Activated naive CD4-positive, alpha-beta T cell treated with anti-CD3 and anti-CD28 coated beads for 36 hours (primary cell): ENCODE measurements around the gene INTS15. TPM values are rescaled to one million over a fixed set of nuclear protein-coding genes. Genes with fewer than 3 reads are reported as not detected.
"Not testable (repeated sequence)": the region's sequence is repeated elsewhere in the genome, so short reads cannot be mapped to it uniquely, and the experiment has no call there.

Experiments used
- CTCF ChIA-PET: fragments of 350-600 bp; sonication (Branson Sonifier 250); formaldehyde crosslinking; loops from one replicate; lab custom pipeline; 2021; ENCODE audit warnings: antibody characterized with exemption; lab: Charles Lee
- DNase-seq: peaks from one replicate; pipeline ENCODE4 v3.0.0-alpha.2; 2020
- H3K27ac Mint-ChIP-seq: one replicate; pipeline ENCODE4 v1.8.0; 2021; ENCODE audit warnings: mild to moderate bottlenecking, mixed read lengths
- H3K27me3 Mint-ChIP-seq: one replicate; pipeline ENCODE4 v1.8.0; 2021; ENCODE audit warnings: low read depth, mixed read lengths
- H3K36me3 Mint-ChIP-seq: one replicate; pipeline ENCODE4 v1.8.0; 2021; ENCODE audit warnings: low read depth, mixed read lengths
- H3K4me1 Mint-ChIP-seq: one replicate; pipeline ENCODE4 v1.8.0; 2021; ENCODE audit warnings: low read depth, mixed read lengths
- H3K4me3 Mint-ChIP-seq: one replicate; pipeline ENCODE4 v1.8.0; 2021; ENCODE audit warnings: mild to moderate bottlenecking, moderate library complexity, mixed read lengths
- H3K9me3 Mint-ChIP-seq: one replicate; pipeline ENCODE4 v1.8.0; 2021; ENCODE audit warnings: mixed read lengths
- intact Hi-C: fragments of 100-400 bp; cut with micrococcal nuclease; formaldehyde crosslinking; loops from one replicate; pipeline ENCODE4 v1.15.1; 2023
- total RNA-seq, 2 experiments: library from RNA; stranded (reverse); gene quantifications; one replicate each; pipeline ENCODE4 v1.2.3, GENCODE V29; 2021

Gene INTS15
- total RNA-seq, 2 experiments from 2014 or later, result 24.9 to 27.5 TPM

DNA sequence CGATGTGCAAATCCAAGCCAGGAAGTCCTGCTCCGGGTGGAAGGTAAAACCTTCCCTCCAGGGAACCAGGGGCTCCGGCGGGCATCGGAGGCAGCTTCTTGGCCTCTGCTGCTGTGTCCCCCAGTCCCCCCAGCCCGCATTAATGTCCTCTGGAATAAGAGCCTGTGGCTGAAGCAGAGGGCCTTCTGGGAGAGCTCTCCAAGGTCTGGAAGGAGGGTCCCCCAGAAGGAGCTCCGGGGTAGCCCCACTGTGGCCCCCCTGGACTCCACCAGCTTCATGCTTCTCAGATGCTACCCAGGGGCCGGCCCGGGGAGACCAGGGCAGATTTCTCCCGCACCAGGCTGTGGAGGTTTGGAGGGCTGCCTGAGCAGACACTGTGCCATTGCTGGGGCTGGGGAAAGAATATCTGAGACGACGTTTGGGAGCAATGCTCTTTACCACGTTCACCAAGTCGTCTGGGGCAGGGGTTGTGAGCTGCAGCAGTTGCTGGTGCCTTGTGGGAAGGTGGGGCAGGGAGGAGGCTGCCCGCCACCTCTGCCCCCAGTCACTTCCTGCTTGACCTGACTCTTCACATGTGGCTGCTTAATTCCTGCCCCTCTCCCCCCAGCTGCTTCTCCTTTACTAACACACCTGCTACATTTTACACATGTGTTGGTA, 33.9 kb downstream of the INTS15 start:
- DNase-seq, result peak; percentile 37
- CTCF ChIA-PET, result interaction anchor here (0.9 kb wide), 1 partner anchor 23 kb away, joined by 3 read pairs; no protein-coding TSS in a partner anchor
- no peaks in the 10 kb centered on the region for H3K27me3 Mint-ChIP-seq
- H3K4me3 Mint-ChIP-seq, result no peak overlapping the region
- H3K27ac Mint-ChIP-seq, result peak overlapping the region; percentile 71
- H3K36me3 Mint-ChIP-seq, result peaks cover 4% of the 10 kb centered on the region
- intact Hi-C loops, result no loop called here
- H3K9me3 Mint-ChIP-seq, result no peaks in the 10 kb centered on the region
- peaks cover 32% of the 10 kb centered on the region for H3K4me1 Mint-ChIP-seq

DNA sequence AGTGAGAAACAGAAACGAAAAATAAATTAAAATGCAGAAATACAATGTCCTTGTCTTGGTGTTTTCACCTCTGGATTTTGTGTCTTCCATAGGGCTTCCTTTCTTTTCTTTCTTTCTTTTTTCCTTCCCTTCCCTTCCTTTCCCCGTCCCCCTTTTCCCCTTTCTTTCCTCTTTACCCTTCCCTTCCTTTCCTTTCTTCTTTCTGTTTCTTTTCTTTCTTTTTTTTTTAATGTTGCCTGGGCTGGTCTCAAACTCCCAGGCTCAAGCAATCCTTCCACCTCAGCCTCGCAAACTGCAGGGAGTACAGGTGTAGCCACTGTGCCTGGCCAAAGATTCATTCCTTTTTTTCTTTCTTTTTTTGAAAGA, 34.4 kb downstream of the INTS15 start:
- CTCF ChIA-PET, result interaction anchor here (0.9 kb wide), 1 partner anchor 24 kb away, joined by 3 read pairs; no protein-coding TSS in a partner anchor
- peaks cover 32% of the 10 kb centered on the region for H3K4me1 Mint-ChIP-seq
- intact Hi-C loops, result no loop called here
- no peaks in the 10 kb centered on the region for H3K27me3 Mint-ChIP-seq
- H3K36me3 Mint-ChIP-seq, result peaks cover 4% of the 10 kb centered on the region
- no peak overlapping the region for H3K4me3 Mint-ChIP-seq
- H3K27ac Mint-ChIP-seq, result peak overlapping the region; percentile 71
- H3K9me3 Mint-ChIP-seq, result no peaks in the 10 kb centered on the region
- DNase-seq, result no peak

DNA sequence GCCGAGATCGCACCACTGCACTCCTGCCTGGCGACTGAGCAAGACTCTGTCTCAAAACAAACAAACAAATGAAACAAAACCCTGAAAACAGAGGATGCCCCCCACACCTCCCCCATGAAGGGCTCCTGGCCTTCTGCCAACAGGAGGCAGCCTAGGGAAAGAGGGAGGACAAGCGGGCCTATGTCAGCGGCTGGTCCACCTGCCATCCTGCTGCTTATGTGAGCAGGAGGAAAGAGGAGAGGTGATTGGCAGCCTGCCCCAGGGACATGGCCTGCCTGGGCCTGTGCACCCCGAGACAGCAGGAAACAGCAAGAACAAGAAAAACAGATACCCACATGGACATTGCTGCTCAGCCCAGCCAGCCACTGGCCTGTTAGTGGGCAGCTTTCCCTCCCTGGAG, 38.2 kb downstream of the INTS15 start:
- no peaks in the 10 kb centered on the region for H3K9me3 Mint-ChIP-seq
- peaks cover 16% of the 10 kb centered on the region for H3K4me1 Mint-ChIP-seq
- intact Hi-C loops, result no loop called here
- H3K36me3 Mint-ChIP-seq, result no peaks in the 10 kb centered on the region
- H3K4me3 Mint-ChIP-seq, result no peak overlapping the region
- DNase-seq, result no peak
- no peaks in the 10 kb centered on the region for H3K27me3 Mint-ChIP-seq
- no peak overlapping the region for H3K27ac Mint-ChIP-seq
- CTCF ChIA-PET, result no interaction called here

DNA sequence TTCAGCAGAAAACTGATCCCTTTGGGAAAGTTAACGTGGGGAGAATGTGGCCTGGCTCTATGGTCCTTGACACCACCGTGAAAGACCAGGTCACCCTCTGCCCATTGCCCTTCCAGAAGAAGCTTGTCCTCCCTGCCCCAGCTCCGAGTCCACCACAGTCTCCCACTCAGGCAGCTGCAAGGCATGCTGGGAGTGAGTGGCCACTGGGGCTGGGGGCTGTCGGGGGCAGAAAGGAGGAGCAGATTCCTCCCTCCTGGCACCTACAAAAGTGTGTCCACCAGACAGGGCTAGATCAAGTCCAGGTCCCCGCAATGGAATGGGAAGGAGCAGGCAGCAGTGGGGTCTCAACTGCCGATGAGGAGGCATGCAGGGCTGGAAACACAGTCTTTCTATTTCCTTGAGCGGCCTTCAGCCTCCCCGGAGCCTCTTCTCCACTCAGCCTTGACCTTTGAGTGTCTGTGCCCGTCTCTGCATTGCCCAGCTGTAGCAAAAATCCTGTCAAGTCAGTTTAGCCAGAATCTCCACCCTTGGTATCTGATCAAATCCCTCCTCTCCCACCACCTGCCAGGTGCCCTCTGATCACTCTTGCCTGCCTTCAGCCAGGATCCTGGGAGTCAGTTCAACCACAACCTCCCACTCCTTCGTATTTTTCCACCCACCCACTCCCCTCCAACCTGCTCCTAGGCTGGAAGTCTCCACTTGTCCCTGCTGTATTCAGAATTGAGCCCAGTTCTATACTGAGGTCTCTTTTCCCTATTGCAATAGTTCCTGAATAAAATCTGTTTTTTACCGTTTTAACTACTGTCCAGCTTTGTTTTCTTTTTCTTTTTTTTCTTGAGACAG, 40.4 kb downstream of the INTS15 start:
- no peak for DNase-seq
- Mint-ChIP-seq H3K27me3 (no peaks in the 10 kb centered on the region), H3K4me1 (peaks cover 4% of the 10 kb centered on the region), H3K27ac (no peak overlapping the region), H3K4me3 (no peak overlapping the region), H3K9me3 (peaks cover 2% of the 10 kb centered on the region), H3K36me3 (no peaks in the 10 kb centered on the region)
- CTCF ChIA-PET, result no interaction called here
- intact Hi-C loops, result no loop called here

DNA sequence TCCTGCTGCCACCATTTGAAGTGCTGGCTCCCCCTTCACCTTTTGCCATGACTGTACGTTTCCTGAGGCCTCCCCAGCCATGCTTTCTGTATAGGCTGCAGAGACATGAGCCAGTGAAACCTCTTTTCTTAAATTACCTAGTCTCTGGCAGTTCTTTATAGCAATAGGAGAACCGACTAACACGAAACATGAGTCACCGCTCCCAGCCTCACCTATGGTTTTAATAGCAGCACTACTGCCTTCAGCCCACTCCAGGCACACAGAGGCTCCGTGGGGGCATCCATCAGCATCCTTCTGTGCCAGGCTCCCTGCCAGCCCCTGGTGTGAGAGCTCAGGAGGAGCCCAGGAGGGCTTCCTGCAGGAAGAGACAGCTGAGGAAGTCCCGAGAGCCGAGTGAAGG, 41.8 kb downstream of the INTS15 start:
- Mint-ChIP-seq H3K4me3 (no peak overlapping the region), H3K9me3 (peaks cover 3% of the 10 kb centered on the region), H3K27me3 (no peaks in the 10 kb centered on the region), H3K36me3 (no peaks in the 10 kb centered on the region), H3K27ac (no peak overlapping the region), H3K4me1 (peaks cover 8% of the 10 kb centered on the region)
- CTCF ChIA-PET, result no interaction called here
- intact Hi-C loops, result no loop called here
- DNase-seq, result peak; percentile 29

DNA sequence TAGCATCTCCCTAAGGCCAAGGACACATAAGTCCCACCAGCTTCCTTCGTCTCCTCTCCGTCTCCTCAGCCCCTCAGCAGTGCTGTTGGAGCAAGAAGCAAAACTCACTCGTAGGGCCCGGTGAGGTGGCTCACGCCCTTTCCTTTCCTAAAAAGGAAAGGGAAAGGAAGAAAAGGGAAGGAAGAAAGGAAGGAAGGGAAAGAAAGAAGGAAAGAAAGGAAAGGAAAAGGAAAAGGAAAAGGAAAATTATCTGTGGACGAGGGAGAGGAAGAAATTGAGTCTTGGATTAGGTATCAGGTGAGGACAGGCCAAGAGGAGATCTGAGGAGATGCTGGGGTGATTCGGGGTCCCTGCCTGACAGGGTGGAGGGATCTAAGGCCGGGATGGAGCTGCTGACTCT, 44.2 kb downstream of the INTS15 start:
- Mint-ChIP-seq H3K4me1 (peaks cover 20% of the 10 kb centered on the region), H3K4me3 (no peak overlapping the region), H3K27me3 (no peaks in the 10 kb centered on the region), H3K36me3 (peaks cover 2% of the 10 kb centered on the region), H3K9me3 (peaks cover 3% of the 10 kb centered on the region), H3K27ac (no peak overlapping the region)
- no peak for DNase-seq
- CTCF ChIA-PET, result interaction anchor here (0.7 kb wide), 1 partner anchor 221 kb away, joined by 3 read pairs; no protein-coding TSS in a partner anchor
- intact Hi-C loops, result no loop called here

DNA sequence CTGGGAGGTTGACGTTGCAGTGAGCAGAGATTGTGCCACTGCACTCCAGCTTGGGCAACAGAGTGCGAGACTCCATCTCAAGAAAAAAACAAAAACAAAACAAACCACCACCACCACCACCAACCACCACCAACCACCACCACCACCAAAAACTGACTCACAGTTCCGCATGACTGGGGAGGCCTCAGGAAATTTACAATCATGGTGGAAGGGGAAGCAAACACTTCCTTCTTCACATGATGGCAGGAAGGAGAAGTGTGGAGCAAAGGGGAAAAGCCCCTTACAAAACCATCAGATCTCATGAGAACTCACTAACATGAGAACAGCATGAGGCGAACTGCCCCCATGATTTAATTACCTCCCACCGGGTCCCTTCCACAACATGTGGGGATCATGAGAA, 45.1 kb downstream of the INTS15 start:
- intact Hi-C loops, CTCF ChIA-PET, H3K4me3 Mint-ChIP-seq, H3K27me3 Mint-ChIP-seq, H3K27ac Mint-ChIP-seq, H3K9me3 Mint-ChIP-seq, DNase-seq: not testable (repeated sequence)
- H3K36me3 Mint-ChIP-seq, result peaks cover 12% of the 10 kb centered on the region
- peaks cover 30% of the 10 kb centered on the region for H3K4me1 Mint-ChIP-seq

DNA sequence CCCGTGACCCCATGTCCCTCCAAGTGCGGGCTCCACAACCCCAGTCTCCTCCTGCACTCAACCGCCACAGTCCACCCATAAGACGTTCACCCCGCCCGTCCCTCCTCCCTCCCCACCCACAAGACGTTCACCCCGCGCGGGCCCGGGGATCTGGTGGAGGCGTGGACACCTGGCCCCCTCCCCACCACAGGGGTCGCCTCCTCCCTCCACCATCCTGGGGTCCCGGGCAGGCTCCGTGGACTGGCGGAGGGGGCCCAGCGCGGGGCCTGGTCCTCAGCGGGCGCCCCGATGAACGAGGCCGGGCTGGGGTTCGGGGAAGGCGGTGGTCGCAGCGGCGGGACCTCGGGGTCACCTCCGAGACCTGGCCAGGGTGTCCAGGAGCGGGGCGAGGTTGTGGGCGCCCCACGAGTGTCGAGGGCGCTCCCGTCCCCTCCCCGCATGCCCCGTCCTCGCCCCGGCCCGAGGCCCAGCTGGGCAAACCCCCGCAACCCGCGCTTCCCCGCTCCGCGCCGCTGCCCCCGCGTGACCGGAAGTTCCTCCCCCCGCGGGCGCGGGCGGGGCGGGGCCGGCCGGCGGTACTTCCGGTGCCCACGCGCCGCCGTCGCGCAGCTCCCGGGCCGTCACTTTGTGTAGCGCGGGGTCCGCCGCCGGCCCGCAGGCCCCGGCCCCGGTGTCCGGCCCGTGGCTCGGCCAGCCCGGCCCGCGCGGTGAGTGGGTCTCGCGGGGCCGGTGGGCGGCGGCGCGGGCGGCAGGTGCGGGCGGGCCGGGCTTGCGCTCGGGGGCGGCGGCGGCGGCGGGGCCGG, 47.1 kb downstream of the INTS15 start, which contains the start of gene ZNF316:
TSS of gene ZNF316 (plus strand) at position 578 of the 803 bp plus-strand sequence. CDS start 5,092 bp downstream, outside the sequence.
- CTCF ChIA-PET, result interaction anchor here (0.9 kb wide), 1 partner anchor 44 kb away, joined by 5 read pairs; no protein-coding TSS in a partner anchor
- Mint-ChIP-seq H3K4me1 (peaks cover 30% of the 10 kb centered on the region), H3K9me3 (peaks cover 3% of the 10 kb centered on the region), H3K27me3 (no peaks in the 10 kb centered on the region), H3K4me3 (peak within 1 kb of the TSS; percentile 77), H3K27ac (peak within 1 kb of the TSS; percentile 79), H3K36me3 (peaks cover 23% of the 10 kb centered on the region)
- DNase-seq, result peak; percentile 43
- intact Hi-C loops, result loop anchor here (1.0 to 2.0 kb wide), 2 partner anchors 47 to 70 kb away; partner anchors contain the start of genes INTS15 and ZNF12

DNA sequence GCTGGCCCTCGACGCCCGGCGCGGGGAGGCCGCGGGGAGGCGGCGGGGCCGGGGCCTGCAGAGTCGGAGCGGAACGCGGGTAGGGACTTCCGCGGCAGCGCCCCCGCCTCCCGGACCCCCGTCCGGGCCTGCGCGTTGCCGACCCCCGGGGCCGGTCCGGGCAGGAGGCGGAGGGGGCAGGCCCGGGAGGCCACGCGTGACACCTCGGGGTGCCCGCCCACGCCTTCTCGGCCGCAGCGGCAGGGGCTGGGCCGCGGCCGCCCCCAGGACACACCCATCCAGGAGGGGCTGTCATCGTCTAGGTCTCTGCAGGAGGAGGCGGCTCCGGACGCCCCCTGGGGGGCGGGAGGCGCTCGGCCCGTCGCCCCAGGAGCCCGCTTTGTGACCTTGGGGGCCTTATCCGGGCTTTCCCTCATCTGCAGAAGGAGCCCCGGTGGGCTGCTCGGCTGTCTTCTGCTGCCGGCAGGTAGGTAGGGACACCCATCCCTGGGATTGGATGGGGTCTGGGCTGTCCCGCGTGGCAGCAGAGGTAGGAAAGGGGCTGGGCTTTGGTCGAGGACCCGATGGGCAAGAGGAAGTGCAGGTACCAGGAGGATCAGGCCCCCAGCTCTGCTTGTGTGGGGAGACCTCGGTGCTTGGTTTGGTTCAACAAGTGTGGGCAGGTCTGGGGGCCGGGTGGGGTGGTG, 47.9 kb downstream of the INTS15 start:
- CTCF ChIA-PET, result no interaction called here
- intact Hi-C loops, result loop anchor here (1.0 to 2.0 kb wide), 2 partner anchors 47 to 69 kb away; partner anchors contain the start of genes INTS15 and ZNF12

DNA sequence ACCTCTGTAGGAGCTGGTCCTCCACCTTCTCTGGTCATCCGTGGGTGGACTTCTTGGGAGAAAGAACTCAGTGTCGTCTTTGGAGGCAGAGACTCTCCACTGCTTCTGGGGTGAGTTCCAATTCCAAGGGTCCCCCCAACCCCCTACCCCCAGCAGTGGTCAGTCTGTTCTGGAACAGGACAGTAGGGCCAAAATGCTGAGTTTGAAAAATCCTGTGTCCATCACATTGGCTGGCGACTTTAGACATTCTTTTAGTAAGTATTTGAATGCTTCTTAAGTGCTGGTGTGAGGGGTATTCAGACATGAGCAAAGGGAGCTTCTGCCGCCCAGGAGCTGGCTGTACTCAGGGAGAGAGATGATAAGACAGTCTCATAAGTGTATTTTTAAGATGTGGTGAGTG, 49.2 kb downstream of the INTS15 start:
- Mint-ChIP-seq H3K27me3 (no peaks in the 10 kb centered on the region), H3K4me3 (peak overlapping the region; percentile 77), H3K36me3 (peaks cover 27% of the 10 kb centered on the region), H3K27ac (peak overlapping the region; percentile 39), H3K9me3 (peaks cover 3% of the 10 kb centered on the region), H3K4me1 (peaks cover 30% of the 10 kb centered on the region)
- intact Hi-C loops, result no loop called here
- DNase-seq, result no peak
- CTCF ChIA-PET, result no interaction called here

More for the DNA sequence above, 47.9 kb downstream of the INTS15 start:
- Mint-ChIP-seq H3K27me3 (no peaks in the 10 kb centered on the region), H3K4me1 (peaks cover 30% of the 10 kb centered on the region), H3K9me3 (peaks cover 3% of the 10 kb centered on the region), H3K36me3 (peaks cover 23% of the 10 kb centered on the region), H3K27ac (peak overlapping the region; percentile 79), H3K4me3 (peak overlapping the region; percentile 77)
- DNase-seq, result peak; percentile 49

DNA sequence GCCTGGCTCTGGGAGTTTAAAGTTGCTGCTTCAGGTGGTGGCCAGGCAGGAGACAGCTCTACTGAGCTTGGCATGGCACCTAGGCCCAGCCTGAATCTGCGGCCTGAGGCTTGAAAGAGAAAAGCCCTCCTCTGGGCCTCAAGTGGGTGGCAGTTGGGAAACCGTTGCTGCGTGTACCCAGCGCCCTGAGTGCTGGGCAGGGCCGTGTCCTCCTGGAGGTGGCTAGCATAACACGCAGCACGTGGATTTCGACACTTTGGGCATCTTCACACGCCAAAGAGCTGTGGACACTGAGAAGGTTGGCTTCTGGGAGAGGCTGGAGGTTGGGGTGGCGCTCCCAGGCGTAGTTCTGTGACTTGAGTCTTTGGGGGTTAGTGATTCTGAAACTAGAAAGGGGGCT, 49.8 kb downstream of the INTS15 start:
- peaks cover 30% of the 10 kb centered on the region for H3K4me1 Mint-ChIP-seq
- peaks cover 29% of the 10 kb centered on the region for H3K36me3 Mint-ChIP-seq
- H3K27me3 Mint-ChIP-seq, result no peaks in the 10 kb centered on the region
- peak overlapping the region; percentile 39 for H3K27ac Mint-ChIP-seq
- no peak overlapping the region for H3K4me3 Mint-ChIP-seq
- peaks cover 3% of the 10 kb centered on the region for H3K9me3 Mint-ChIP-seq
- intact Hi-C loops, result no loop called here
- DNase-seq, result no peak
- CTCF ChIA-PET, result no interaction called here
